A673 (cell line): ENCODE measurements around the gene KANSL3. TPM values are rescaled to one million over a fixed set of nuclear protein-coding genes. Genes with fewer than 3 reads are reported as not detected.

Source experiments
- BruUV-seq: library from RNA; stranded (reverse); fragments of 400-500 nt; replicated peaks from 2 replicates; lab custom pipeline; 2021; lab: Mats Ljungman, UMichigan
- CTCF ChIA-PET: fragments of 300-600 bp; sonication (Branson Sonifier 250); formaldehyde crosslinking; loops from one replicate; lab custom pipeline; 2022; ENCODE audit warnings: antibody characterized with exemption; lab: Charles Lee
- POLR2A ChIA-PET: fragments of 300-600 bp; sonication (Branson Sonifier 250); formaldehyde crosslinking; loops from one replicate; lab custom pipeline; 2022; ENCODE audit warnings: antibody characterized with exemption; ENCODE audit not compliant: low non-redundant PET; lab: Charles Lee
- DNase-seq: peaks from one replicate; pipeline ENCODE4 v3.0.0-alpha.2; 2015; ENCODE audit warnings: low spot score
- H3K27ac ChIP-seq: fragments of 200-600 bp; sonication (generic); 2 replicates; pipeline ENCODE4 v1.5.1; 2016; ENCODE audit warnings: mixed run types, low read depth, mild to moderate bottlenecking, mixed read lengths, antibody characterized with exemption, low read length; ENCODE audit not compliant: poor library complexity, severe bottlenecking
- H3K27me3 ChIP-seq: fragments of 200-600 bp; sonication (generic); replicated peaks from 2 replicates; pipeline ENCODE4 v1.6.1; 2017; ENCODE audit warnings: mixed run types, low read depth, mild to moderate bottlenecking, mixed read lengths, antibody characterized with exemption, low read length; ENCODE audit not compliant: insufficient read depth, poor library complexity
- H3K36me3 ChIP-seq: fragments of 200-600 bp; sonication (generic); 2 replicates; pipeline ENCODE4 v1.6.1; 2016; ENCODE audit warnings: mixed run types, mild to moderate bottlenecking, mixed read lengths, antibody characterized with exemption, low read length; ENCODE audit not compliant: insufficient read depth, poor library complexity, severe bottlenecking
- H3K4me1 ChIP-seq: fragments of 200-600 bp; sonication (generic); 2 replicates; pipeline ENCODE4 v1.6.1; 2017; ENCODE audit warnings: mixed run types, mild to moderate bottlenecking, mixed read lengths, antibody characterized with exemption, low read length; ENCODE audit not compliant: insufficient read depth, poor library complexity, severe bottlenecking
- H3K4me3 ChIP-seq: fragments of 200-600 bp; sonication (generic); 2 replicates; pipeline ENCODE4 v1.5.1; 2016; ENCODE audit warnings: low read depth, mixed run types, mild to moderate bottlenecking, mixed read lengths, low read length; ENCODE audit not compliant: poor library complexity, severe bottlenecking
- H3K9me3 ChIP-seq: fragments of 200-600 bp; sonication (generic); 2 replicates; pipeline ENCODE4 v1.6.1; 2016; ENCODE audit warnings: mixed run types, low read depth, mild to moderate bottlenecking, mixed read lengths, antibody characterized with exemption, low read length; ENCODE audit not compliant: poor library complexity, severe bottlenecking
- CTCF ChIP-seq: fragments of 300-800, 200-600 bp; sonication (generic); conservative IDR thresholded peaks from 2 replicates; pipeline ENCODE4 v1.5.1; 2017; ENCODE audit warnings: low read depth, mild to moderate bottlenecking, antibody characterized with exemption, low read length, moderate library complexity, mixed read lengths
- EZH2 ChIP-seq: fragments of 200-600 bp; sonication (generic); IDR thresholded peaks from 2 replicates; pipeline ENCODE4 v1.6.1; 2017; ENCODE audit warnings: borderline replicate concordance, low read depth, mild to moderate bottlenecking, mixed read lengths, antibody characterized with exemption, low read length; ENCODE audit not compliant: poor library complexity, severe bottlenecking
- intact Hi-C: fragments of 100-400 bp; cut with micrococcal nuclease; formaldehyde crosslinking; loops from one replicate; pipeline ENCODE4 v1.10.0; 2022; ENCODE audit not compliant: unreplicated experiment
- total RNA-seq: library from RNA; stranded (reverse); gene quantifications from 2 replicates; pipeline ENCODE4 v1.2.3, GENCODE V29; 2021

Gene KANSL3
- total RNA-seq, 1 experiment from 2014 or later, result 71.8 TPM

GRCh38 chr2:96553176-96553956 is 84.7 kb downstream of the KANSL3 start:
- BruUV-seq, result no TSS peak
- intact Hi-C loops, result no loop called here
- no peaks in the 10 kb centered on the region for H3K9me3 ChIP-seq
- no peak for DNase-seq
- CTCF ChIA-PET, result interaction anchor here (0.8 to 1.3 kb wide), 5 partner anchors 20 to 263 kb away, joined by 3 to 5 read pairs (median 4); partner anchors contain the start of gene CNNM3
- POLR2A ChIA-PET, result no interaction called here
- H3K4me1 ChIP-seq, result no peaks in the 10 kb centered on the region
- H3K27ac ChIP-seq, result no peak overlapping the region
- H3K36me3 ChIP-seq, result no peaks in the 10 kb centered on the region
- H3K27me3 ChIP-seq, result no peaks in the 10 kb centered on the region
- H3K4me3 ChIP-seq, result no peak overlapping the region
- no peak for TF ChIP-seq CTCF
- TF ChIP-seq EZH2, result no peak

DNA sequence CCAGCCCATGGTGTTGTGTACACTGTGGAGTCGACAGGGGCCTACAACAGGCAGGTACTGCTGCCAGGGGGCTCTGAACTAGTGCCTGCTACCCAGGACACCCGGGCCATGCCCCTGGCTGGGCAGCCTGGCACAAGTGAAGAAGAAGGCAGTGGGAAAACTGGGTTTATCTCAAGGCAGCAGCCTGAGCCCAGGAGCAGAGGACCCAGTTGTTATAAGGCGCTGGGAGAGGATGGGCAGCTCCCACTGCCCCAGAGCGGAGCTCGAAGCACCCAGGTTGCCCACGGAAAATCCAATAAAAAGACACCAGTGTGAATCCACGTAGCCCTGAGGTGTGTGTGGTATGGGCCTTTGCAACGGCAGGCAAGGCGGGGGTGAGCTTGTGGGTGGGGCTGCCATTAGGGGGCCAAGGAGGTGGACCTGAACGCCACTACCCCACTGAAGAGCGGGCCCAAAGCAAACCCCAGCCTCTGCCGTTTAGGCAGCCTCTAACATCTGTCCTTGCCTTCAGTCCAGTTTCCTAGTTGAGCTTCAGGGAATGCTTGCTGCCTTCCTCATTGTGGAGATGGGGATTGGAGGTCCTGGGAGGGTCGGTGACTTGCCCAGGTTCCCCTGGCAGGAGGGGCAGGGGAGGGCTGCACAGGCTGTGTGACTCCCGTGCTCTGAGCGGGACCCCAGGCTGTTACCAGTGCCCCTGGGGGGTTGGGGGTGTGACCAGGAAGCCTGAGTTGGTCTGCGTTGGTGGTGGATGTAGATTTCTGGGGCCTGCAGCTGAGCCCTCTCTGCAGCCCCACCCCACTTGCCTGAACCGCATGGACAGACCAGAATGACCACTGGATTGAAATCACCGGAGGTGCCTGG is 85.6 kb downstream of the KANSL3 start:
- CTCF ChIA-PET, result no interaction called here
- Histone ChIP-seq H3K36me3 (no peaks in the 10 kb centered on the region), H3K4me1 (no peaks in the 10 kb centered on the region), H3K27me3 (no peaks in the 10 kb centered on the region), H3K9me3 (no peaks in the 10 kb centered on the region), H3K27ac (no peak overlapping the region), H3K4me3 (no peak overlapping the region)
- BruUV-seq, result no TSS peak
- intact Hi-C loops, result no loop called here
- TF ChIP-seq EZH2, result no peak
- TF ChIP-seq CTCF, result no peak
- no peak for DNase-seq
- POLR2A ChIA-PET, result no interaction called here

- Histone ChIP-seq H3K4me1 (no peaks in the 10 kb centered on the region), H3K9me3 (no peaks in the 10 kb centered on the region), H3K36me3 (no peaks in the 10 kb centered on the region), H3K27ac (no peak overlapping the region), H3K27me3 (no peaks in the 10 kb centered on the region), H3K4me3 (no peak overlapping the region)
- TF ChIP-seq EZH2 (no peak), CTCF (no peak)
- ChIA-PET POLR2A (no interaction called here), CTCF (no interaction called here)
- no TSS peak for BruUV-seq
- intact Hi-C loops, result no loop called here
- DNase-seq, result no peak
Measured at GRCh38 chr2:96551605-96552314, 86.4 kb downstream of the KANSL3 start.
